Ovary (tissue), 3 donors: ENCODE data around the gene PUS3.

Experiments
- CTCF ChIP-seq, 3 donors: fragments of 450-650 bp in 2 of 3; fragments of 200-600 bp in 1 of 3; IDR thresholded peaks; one replicate each; pipeline versions ENCODE4 v1.5.1 to v1.8.0; 2016 to 2022; ENCODE audit warnings: antibody characterized with exemption in 3 of 3, mild to moderate bottlenecking in 1 of 3
- EP300 ChIP-seq: sonication (generic); formaldehyde crosslinking; IDR thresholded peaks from one replicate; pipeline ENCODE4 v1.6.1; 2017; ENCODE audit warnings: antibody characterized with exemption
- POLR2A ChIP-seq: fragments of 450-650 bp; IDR thresholded peaks from one replicate; pipeline ENCODE4 v1.6.1; 2017; ENCODE audit warnings: antibody characterized with exemption, mild to moderate bottlenecking, moderate library complexity
- donor health status: DM: no; HTN: no; CAD: no.

- TF ChIP-seq POLR2A (no peak), EP300 (no peak), CTCF (IDR thresholded peaks at IDR 0.05) (peak in 2 of 3 donors; percentile 32 to 39)
These were observed 38.9 kb upstream of the PUS3 start for GRCh38 chr11:125941619-125942611.
